Gastrocnemius medialis (tissue), 4 donors: ENCODE measurements around the gene PSMF1. TPM values are rescaled to one million over a fixed set of nuclear protein-coding genes. Genes with fewer than 3 reads are reported as not detected.

Experiments
- ATAC-seq, 2 donors: fragments of 150-250 bp; one replicate each; pipeline ENCODE4 v1.9.1; 2016
- DNase-seq, 2 donors: peaks; one replicate each; pipeline ENCODE4 v3.0.0-alpha.2; 2019
- H3K27ac ChIP-seq, 4 donors: fragments of 200-600 bp; sonication (generic); 1 replicate in 1 of 4; 2 replicates in 3 of 4; pipeline ENCODE4 v1.5.1; 2016 to 2018; ENCODE audit warnings: mild to moderate bottlenecking in 2 of 4, moderate library complexity in 1 of 4
- H3K27me3 ChIP-seq, 3 donors: fragments of 200-600 bp; sonication (generic) in 2 of 3; 1 replicate in 1 of 3; 2 replicates in 2 of 3; pipeline versions ENCODE4 v1.5.1 to v1.6.0; 2016 to 2019; ENCODE audit warnings: mild to moderate bottlenecking in 1 of 3, moderate library complexity in 1 of 3
- H3K36me3 ChIP-seq, 2 donors: fragments of 200-600 bp; sonication (generic) in 1 of 2; one replicate each; pipeline ENCODE4 v1.5.1; 2017 to 2018
- H3K4me1 ChIP-seq, 2 donors: fragments of 200-600 bp; sonication (generic) in 1 of 2; one replicate each; pipeline ENCODE4 v1.5.1; 2016 to 2017; ENCODE audit warnings: mild to moderate bottlenecking in 2 of 2
- H3K4me3 ChIP-seq, 4 donors: fragments of 200-600 bp; sonication (generic) in 3 of 4; 1 replicate in 1 of 4; 2 replicates in 3 of 4; pipeline ENCODE4 v1.5.1; 2016 to 2019; ENCODE audit warnings: mild to moderate bottlenecking in 2 of 4
- H3K9me3 ChIP-seq, 3 donors: fragments of 200-600 bp; sonication (generic) in 2 of 3; 1 replicate in 1 of 3; 2 replicates in 2 of 3; pipeline ENCODE4 v1.5.1; 2016 to 2019
- CTCF ChIP-seq, 5 experiments: fragments of 450-650 bp in 3 of 5; fragments of 200-600 bp in 2 of 5; sonication (generic) in 2 of 5; IDR thresholded peaks in 4 of 5; conservative IDR thresholded peaks in 1 of 5; 1 replicate in 4 of 5; 2 replicates in 1 of 5; pipeline ENCODE4 v1.5.1; 2016 to 2019; ENCODE audit warnings: antibody characterized with exemption in 5 of 5, mild to moderate bottlenecking in 3 of 5, moderate library complexity in 3 of 5
- POLR2A ChIP-seq, 2 donors: fragments of 450-650 bp; IDR thresholded peaks; one replicate each; pipeline ENCODE4 v1.6.1; 2017; ENCODE audit warnings: antibody characterized with exemption in 2 of 2, mild to moderate bottlenecking in 2 of 2, moderate library complexity in 2 of 2
- in situ Hi-C, 4 donors: fragments of 200-750 bp; cut with MboI; loops; one replicate each; pipeline versions ENCODE4 v1.15.0 to v1.8.0; 2017; ENCODE audit warnings: low sequenced_read_pairs in 4 of 4
- intact Hi-C: fragments of 100-400 bp; cut with DNase I; formaldehyde crosslinking; loops from one replicate; pipeline ENCODE4 v1.15.1; 2023; ENCODE audit warnings: low total_unique reads
- total RNA-seq, 4 donors: library from RNA; depleted of rRNA; stranded (reverse); fragments of >200 nt; gene quantifications; one replicate each; pipeline versions ENCODE4 v1.1.0 to v1.2.3, GENCODE V29; 2016

Gene PSMF1
- total RNA-seq, 4 donors from 2014 or later, result 174 to 433 (median 247) TPM

DNA sequence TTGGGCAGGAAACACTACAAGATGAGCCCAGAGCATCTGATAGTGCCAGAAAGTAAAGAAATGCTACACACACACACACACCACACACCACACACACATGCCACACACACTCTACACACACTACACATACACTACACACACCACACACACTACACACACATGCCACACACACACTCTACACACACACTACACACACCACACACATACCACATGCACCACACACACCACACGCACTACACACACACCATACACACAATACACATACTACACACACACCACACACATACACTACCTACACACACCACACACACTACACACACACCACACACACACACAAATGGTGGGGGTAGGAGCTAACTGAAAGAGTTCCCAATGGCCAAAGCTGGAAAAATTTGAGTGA is 69.9 kb downstream of the PSMF1 start:
- DNase-seq (no peak), ATAC-seq (no peak)
- Histone ChIP-seq H3K36me3 (no peaks in the 10 kb centered on the region), H3K4me1 (no peaks in the 10 kb centered on the region), H3K27me3 (peaks cover 11 to 20% (median 11%) of the 10 kb centered on the region in 3 donors), H3K4me3 (no peak overlapping the region), H3K9me3 (no peaks in the 10 kb centered on the region), H3K27ac (no peak overlapping the region)
- TF ChIP-seq CTCF (IDR thresholded peaks at IDR 0.05 in 4 of 5, conservative IDR thresholded peaks at IDR 0.05 in 1 of 5), result no peak
- in situ Hi-C loops (no loop called here), intact Hi-C loops (no loop called here)

DNA sequence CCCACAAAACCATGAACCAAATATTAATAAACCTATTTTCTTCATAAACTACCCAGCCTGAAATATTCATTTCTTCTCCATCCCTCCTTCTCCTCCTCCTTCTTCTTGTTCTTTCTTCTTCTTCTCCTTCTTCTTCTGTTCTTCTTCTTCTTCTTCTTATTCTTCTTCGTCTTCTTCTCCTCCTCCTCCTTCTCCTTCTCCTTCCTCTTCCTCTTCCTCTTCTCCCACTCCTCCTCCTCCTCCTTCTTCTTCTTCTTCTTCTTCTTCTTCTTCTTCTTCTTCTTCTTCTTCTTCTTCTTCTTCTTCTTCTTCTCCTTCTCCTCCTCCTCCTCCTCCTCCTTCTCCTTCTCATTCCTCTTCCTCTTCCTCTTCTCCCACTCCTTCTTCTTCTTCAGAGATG is 71.4 kb downstream of the PSMF1 start:
- TF ChIP-seq POLR2A (IDR thresholded peaks at IDR 0.05) (no peak), CTCF (IDR thresholded peaks at IDR 0.05 in 4 of 5, conservative IDR thresholded peaks at IDR 0.05 in 1 of 5) (no peak)
- in situ Hi-C loops, result no loop called here
- no peaks in the 10 kb centered on the region for H3K9me3 ChIP-seq
- no peaks in the 10 kb centered on the region for H3K36me3 ChIP-seq
- H3K4me3 ChIP-seq, result no peak overlapping the region
- H3K27me3 ChIP-seq, result peaks cover 0 to 7% (median 3%) of the 10 kb centered on the region in 3 donors
- DNase-seq, result no peak
- intact Hi-C loops, result no loop called here
- H3K27ac ChIP-seq, result no peak overlapping the region
- no peak for ATAC-seq
- no peaks in the 10 kb centered on the region for H3K4me1 ChIP-seq

- intact Hi-C loops, result no loop called here
- Histone ChIP-seq H3K27ac (no peak overlapping the region), H3K36me3 (no peaks in the 10 kb centered on the region), H3K27me3 (peaks cover 0 to 3% (median 3%) of the 10 kb centered on the region in 3 donors), H3K4me3 (no peak overlapping the region), H3K4me1 (no peaks in the 10 kb centered on the region), H3K9me3 (no peaks in the 10 kb centered on the region)
- DNase-seq (no peak), ATAC-seq (no peak)
- in situ Hi-C loops, result no loop called here
- TF ChIP-seq POLR2A (IDR thresholded peaks at IDR 0.05) (no peak), CTCF (IDR thresholded peaks at IDR 0.05 in 4 of 5, conservative IDR thresholded peaks at IDR 0.05 in 1 of 5) (no peak)
These were observed 72.4 kb downstream of the PSMF1 start for GRCh38 chr20:1190847-1191246.

GRCh38 chr20:1191299-1191698 is 72.9 kb downstream of the PSMF1 start:
- no peak for DNase-seq
- Histone ChIP-seq H3K36me3 (no peaks in the 10 kb centered on the region), H3K9me3 (no peaks in the 10 kb centered on the region), H3K27me3 (no peaks in the 10 kb centered on the region), H3K27ac (no peak overlapping the region), H3K4me3 (no peak overlapping the region), H3K4me1 (no peaks in the 10 kb centered on the region)
- ATAC-seq, result no peak
- intact Hi-C loops, result no loop called here
- TF ChIP-seq POLR2A (IDR thresholded peaks at IDR 0.05) (no peak), CTCF (IDR thresholded peaks at IDR 0.05 in 4 of 5, conservative IDR thresholded peaks at IDR 0.05 in 1 of 5) (no peak)
- in situ Hi-C loops, result no loop called here

DNA sequence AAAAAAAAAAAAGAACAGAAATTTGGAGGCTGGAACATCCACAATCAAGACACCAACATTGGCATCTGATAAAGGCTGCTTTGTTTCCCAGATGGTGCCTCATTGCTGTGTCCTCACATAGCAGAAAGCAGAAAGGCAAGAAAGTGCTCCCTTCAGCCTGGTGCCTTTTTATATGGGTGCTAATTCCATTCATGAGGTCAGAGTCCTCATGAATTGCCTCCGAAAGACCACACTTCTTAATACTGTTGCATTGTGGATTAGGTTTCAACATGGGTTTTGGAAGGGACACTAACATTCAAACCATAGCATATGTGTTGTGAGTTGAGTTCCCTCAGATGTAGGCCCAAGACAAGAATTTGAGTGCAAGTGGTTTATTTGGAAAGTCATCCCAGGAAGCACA is 76.8 kb downstream of the PSMF1 start:
- H3K4me1 ChIP-seq, result no peaks in the 10 kb centered on the region
- DNase-seq, result no peak
- H3K27ac ChIP-seq, result no peak overlapping the region
- no peaks in the 10 kb centered on the region for H3K36me3 ChIP-seq
- no peaks in the 10 kb centered on the region for H3K9me3 ChIP-seq
- no peaks in the 10 kb centered on the region for H3K27me3 ChIP-seq
- no peak overlapping the region for H3K4me3 ChIP-seq
- TF ChIP-seq POLR2A (IDR thresholded peaks at IDR 0.05), result no peak
- TF ChIP-seq CTCF (IDR thresholded peaks at IDR 0.05 in 4 of 5, conservative IDR thresholded peaks at IDR 0.05 in 1 of 5), result no peak
- intact Hi-C loops (no loop called here), in situ Hi-C loops (no loop called here)
- no peak for ATAC-seq
